Fibroblast of lung (primary cell): ENCODE measurements around the gene RPS6KA2.

Experiments used
- EZH2 ChIP-seq: IDR thresholded peaks from 2 replicates; pipeline ENCODE4 v1.5.1; 2012; ENCODE audit warnings: low read length, control low read depth, mild to moderate bottlenecking; ENCODE audit errors: missing control alignments
- TF ChIP-seq, protein P1 (sequence below), 2 donors: IDR thresholded peaks in 1 of 2; conservative IDR thresholded peaks in 1 of 2; 1 replicate in 1 of 2; 2 replicates in 1 of 2; pipeline ENCODE4 v1.5.1; 2011 to 2012; ENCODE audit warnings: low read length in 2 of 2, control low read depth in 1 of 2, inconsistent platforms in 1 of 2, low read depth in 1 of 2, mild to moderate bottlenecking in 1 of 2

- TF ChIP-seq, protein P1, sequence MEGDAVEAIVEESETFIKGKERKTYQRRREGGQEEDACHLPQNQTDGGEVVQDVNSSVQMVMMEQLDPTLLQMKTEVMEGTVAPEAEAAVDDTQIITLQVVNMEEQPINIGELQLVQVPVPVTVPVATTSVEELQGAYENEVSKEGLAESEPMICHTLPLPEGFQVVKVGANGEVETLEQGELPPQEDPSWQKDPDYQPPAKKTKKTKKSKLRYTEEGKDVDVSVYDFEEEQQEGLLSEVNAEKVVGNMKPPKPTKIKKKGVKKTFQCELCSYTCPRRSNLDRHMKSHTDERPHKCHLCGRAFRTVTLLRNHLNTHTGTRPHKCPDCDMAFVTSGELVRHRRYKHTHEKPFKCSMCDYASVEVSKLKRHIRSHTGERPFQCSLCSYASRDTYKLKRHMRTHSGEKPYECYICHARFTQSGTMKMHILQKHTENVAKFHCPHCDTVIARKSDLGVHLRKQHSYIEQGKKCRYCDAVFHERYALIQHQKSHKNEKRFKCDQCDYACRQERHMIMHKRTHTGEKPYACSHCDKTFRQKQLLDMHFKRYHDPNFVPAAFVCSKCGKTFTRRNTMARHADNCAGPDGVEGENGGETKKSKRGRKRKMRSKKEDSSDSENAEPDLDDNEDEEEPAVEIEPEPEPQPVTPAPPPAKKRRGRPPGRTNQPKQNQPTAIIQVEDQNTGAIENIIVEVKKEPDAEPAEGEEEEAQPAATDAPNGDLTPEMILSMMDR (conservative IDR thresholded peaks at IDR 0.05 in 1 of 2, IDR thresholded peaks at IDR 0.05 in 1 of 2; ENCODE audit: low read depth in 1 of 2, low read length in 2 of 2): no peak
- no peak for TF ChIP-seq EZH2
Observed at GRCh38 chr6:166529586-166529985, 97.5 kb downstream of the RPS6KA2 start.
